GM18505 (cell line): ENCODE data around the gene RTTN.
A peak's percentile ranks its signal among the peaks of the same experiment; 100 is the strongest.

Experiments
- ATAC-seq: cut with Tn5 transposase; IDR thresholded peaks from one replicate; pipeline ENCODE4 v1.9.1; 2021; ENCODE audit not compliant: unreplicated experiment
- POLR2A ChIP-seq: IDR thresholded peaks from 4 replicates; pipeline ENCODE4 v1.6.1; 2011; ENCODE audit warnings: borderline replicate concordance; ENCODE audit not compliant: insufficient read depth, insufficient read length; ENCODE audit errors: extremely low read depth

Gene RTTN

GRCh38 chr18:70046796-70047195, 158.7 kb downstream of the RTTN start:
- TF ChIP-seq POLR2A = no peak

GRCh38 chr18:70046207-70046606, 159.3 kb downstream of the RTTN start:
- TF ChIP-seq POLR2A = no peak

More at GRCh38 chr18:70046796-70047195, 158.7 kb downstream of the RTTN start:
- no peak for ATAC-seq

GRCh38 chr18:70044632-70045031, 160.9 kb downstream of the RTTN start:
- TF ChIP-seq POLR2A = no peak
- ATAC-seq = no peak

More at GRCh38 chr18:70046207-70046606, 159.3 kb downstream of the RTTN start:
- no peak for ATAC-seq

- no peak for TF ChIP-seq POLR2A
- no peak for ATAC-seq
These were observed 163.9 kb downstream of the RTTN start for GRCh38 chr18:70041459-70042050.

- ATAC-seq = no peak
- TF ChIP-seq POLR2A = no peak
These were observed 166.3 kb downstream of the RTTN start for GRCh38 chr18:70039186-70039585.

- no peak for ATAC-seq
- TF ChIP-seq POLR2A = no peak
These were observed 167.9 kb downstream of the RTTN start for GRCh38 chr18:70037431-70038061.

GRCh38 chr18:70036771-70037347, 168.6 kb downstream of the RTTN start:
- peak; percentile 99 for ATAC-seq
- peak; percentile 34 for TF ChIP-seq POLR2A

- TF ChIP-seq POLR2A = no peak
- no peak for ATAC-seq
These were observed 169.3 kb downstream of the RTTN start for GRCh38 chr18:70036168-70036567.

- no peak for TF ChIP-seq POLR2A
- ATAC-seq = no peak
These were observed 174.3 kb downstream of the RTTN start for GRCh38 chr18:70031221-70031620.

GRCh38 chr18:70030728-70031127, 174.8 kb downstream of the RTTN start:
- ATAC-seq = no peak
- TF ChIP-seq POLR2A = no peak

- no peak for ATAC-seq
- no peak for TF ChIP-seq POLR2A
These were observed 176.3 kb downstream of the RTTN start for GRCh38 chr18:70029163-70029562.

- ATAC-seq = peak; percentile 87
These were observed 176.8 kb downstream of the RTTN start for GRCh38 chr18:70028734-70029133.

GRCh38 chr18:70028084-70028483, 177.4 kb downstream of the RTTN start:
- ATAC-seq = peak; percentile 44
- TF ChIP-seq POLR2A = no peak

More at GRCh38 chr18:70028734-70029133, 176.8 kb downstream of the RTTN start:
- no peak for TF ChIP-seq POLR2A

- TF ChIP-seq POLR2A = no peak
- ATAC-seq = no peak
These were observed 179.9 kb downstream of the RTTN start for GRCh38 chr18:70025580-70025979.

- ATAC-seq = no peak
- TF ChIP-seq POLR2A = no peak
These were observed 180.7 kb downstream of the RTTN start for GRCh38 chr18:70024829-70025228.

GRCh38 chr18:70024093-70024492, 181.4 kb downstream of the RTTN start:
- no peak for TF ChIP-seq POLR2A
- ATAC-seq = no peak
